Stimulated activated CD8-positive, alpha-beta memory T cell treated with anti-CD3 and anti-CD28 coated beads, Interleukin-4, amount 100 ng/mL, for 24 hours (primary cell): Measurements from ENCODE around the gene UNC13C.
"Not testable (repeated sequence)": the region's sequence is repeated elsewhere in the genome, so short reads cannot be mapped to it uniquely, and the experiment has no call there.

ENCODE experiments used
- DNase-seq: peaks from one replicate; pipeline ENCODE4 v3.0.0-alpha.2; 2020; ENCODE audit warnings: low read depth

Gene UNC13C

DNA sequence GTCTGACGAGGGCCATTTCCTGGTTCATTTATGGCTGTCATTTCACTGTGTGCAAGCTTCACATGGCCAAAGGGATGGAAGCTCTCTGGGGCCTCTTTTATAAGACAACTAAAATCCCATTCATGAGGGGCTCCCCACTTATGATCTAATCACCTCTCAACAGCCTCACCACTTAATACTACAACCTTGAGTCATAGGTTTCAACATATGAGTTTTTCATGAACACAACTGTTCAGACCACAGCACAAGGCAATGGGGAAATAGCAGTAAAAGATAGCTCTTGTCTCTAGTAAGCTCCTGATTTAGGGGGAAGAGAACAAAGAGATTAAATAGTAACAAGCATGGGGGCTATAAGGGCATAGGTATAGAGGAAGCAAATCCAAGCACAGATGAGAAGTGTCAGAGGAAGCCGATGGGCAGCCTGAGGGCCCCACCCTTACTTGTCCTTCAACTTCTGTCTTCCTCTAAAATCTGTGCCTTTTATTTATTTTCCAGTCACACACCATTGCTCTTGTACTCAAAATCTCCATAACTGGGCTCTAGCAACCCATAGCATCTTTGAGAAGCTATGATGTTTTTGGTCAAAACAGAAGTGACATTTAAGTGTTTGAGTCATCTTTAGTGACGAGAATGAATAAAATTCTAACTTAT lies 329.1 kb downstream of the UNC13C start:
- DNase-seq, result no peak

DNA sequence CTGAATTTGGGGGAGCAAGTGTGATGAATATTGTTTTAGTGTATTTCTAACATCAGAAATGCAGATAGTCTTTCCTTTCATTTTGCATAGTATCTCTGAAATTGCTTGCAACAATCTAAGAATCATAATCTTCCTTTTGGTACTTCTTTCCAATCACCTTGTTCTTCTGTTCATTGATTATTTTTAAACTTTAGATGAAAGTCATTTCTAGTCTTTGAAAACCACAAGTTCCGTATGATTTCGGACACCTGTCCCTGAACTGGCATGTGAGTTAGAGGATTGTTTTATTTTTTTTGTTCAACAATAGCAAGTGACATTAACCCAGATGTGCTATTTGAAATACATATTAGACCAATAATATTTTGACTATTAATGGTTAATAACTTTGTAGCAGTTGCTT lies 329.7 kb downstream of the UNC13C start:
- DNase-seq, result no peak

DNA sequence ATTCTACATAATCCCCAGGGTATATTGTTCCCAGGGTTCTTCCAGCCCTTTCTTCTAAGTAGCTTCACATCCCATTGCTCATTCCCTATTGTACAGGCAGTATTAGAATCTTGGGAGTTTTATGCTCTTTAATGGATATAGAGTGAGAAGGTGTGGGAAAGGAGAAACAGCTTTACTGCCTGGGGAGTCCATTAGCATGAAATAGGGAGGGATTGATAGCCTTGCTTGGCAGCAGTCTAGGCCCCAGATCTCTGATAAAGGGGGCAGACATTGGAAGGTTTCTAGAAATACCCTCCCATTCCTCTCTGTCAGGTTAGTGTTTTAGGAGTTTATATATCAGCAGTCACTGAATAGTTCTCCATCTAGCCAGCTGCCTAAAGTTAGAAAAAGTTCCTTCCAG lies 334.3 kb downstream of the UNC13C start:
- no peak for DNase-seq

DNA sequence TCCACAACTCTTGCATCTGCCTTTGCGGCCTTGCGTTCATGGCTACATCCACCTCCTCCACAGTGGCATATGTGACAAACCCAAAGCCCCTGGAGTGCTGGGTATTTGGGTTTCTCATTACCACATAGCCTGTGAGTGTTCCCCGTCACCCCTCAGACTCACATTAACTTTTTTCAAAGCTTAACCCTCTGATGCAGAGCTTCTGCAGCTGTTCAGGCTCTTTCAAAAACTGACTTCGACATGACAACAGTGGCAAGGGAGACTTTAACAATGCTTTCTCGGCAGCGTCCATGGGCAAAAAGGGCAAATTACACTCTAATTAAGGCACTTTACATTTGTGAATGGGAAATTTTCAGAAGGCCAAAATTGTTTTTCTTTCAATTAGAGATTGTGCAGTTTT lies 343.2 kb downstream of the UNC13C start:
- DNase-seq, result no peak

DNA sequence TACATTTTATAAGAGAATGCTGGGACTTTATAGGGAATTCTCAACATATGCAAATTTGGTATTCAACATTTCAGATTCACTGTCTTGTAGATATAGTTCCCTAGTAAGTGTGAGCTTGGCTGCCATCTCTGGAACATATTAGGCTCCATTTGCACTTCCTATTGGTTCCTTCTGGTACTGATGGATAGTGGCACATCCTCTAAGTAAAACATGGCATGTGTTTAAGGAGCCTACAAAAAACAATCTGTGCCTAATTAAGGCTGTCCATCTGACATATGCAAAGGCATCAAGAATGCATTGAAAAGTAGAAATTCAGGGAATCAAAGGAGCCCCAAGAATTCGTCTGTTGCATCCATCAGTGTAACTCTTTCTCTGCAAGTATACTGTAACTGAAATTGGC lies 344.1 kb downstream of the UNC13C start:
- DNase-seq, result no peak

DNA sequence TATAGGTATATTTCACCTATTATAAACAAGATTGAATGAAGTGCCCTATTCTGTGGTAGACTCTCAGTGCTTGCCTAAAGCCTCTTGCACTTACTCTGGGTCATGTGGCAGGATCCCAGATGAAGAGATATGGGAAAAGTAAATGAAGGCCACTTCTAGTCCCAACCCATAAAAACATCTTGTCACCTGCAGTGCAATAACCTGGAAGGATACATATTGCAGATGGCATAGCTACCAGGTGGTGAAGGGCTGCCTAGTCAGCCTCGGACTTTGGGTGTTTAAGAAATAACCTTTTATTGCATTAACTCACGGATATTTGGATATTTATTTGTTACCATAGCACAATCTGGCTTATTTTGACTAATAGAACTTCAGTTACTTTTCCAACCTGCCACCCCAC lies 367.1 kb downstream of the UNC13C start:
- no peak for DNase-seq

DNA sequence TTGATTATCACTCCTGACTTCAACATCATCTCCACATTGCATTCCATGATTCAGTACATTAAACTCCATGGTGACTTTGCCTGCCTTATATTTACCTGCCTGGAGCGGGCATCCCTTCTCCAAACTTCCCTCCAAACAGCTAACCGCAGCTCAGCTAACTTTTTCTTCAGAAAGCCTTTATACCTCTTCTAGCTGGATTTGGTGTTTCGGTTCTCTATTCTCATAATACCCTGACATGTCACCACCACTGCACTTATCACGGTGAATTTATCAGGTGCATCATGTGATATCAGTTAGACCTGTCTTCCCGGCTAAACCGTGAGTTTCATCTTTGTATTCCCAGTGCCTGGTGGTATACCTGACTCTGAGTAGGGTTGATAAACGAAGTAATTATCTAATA lies 367.6 kb downstream of the UNC13C start:
- DNase-seq, result no peak

DNA sequence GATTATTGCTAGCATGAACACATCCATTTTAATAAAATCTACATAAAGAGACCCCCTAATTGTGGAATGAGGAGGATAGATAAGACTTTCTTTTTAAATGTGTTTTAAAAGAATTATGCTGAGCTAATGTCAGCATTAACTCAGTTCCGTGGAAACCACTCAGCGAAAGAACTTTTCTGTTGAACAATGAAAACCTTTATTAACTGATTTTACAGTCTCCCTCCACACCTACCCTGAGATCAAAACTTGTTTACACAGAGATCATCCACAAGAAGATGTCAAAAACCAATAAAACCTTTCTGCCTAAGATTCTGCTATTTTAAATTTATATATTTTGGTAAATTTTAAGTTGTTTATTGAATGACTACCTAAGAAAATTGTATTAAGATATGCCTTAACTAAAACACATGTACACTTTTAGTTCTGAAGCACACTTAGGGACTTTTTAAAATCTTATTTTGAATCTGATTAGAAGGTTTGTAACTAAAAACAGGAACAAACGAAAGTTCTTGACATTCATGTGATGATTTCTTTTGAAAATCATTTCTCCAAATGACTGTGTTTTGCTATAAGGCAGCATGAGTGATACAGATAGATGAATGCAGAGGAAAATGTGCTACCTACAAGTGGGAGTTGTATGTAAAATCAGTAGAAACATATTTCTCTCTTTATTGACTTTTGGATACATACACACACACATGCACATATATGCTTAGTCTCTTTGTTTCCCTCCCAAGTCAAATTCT lies 369.0 kb downstream of the UNC13C start:
- no peak for DNase-seq

DNA sequence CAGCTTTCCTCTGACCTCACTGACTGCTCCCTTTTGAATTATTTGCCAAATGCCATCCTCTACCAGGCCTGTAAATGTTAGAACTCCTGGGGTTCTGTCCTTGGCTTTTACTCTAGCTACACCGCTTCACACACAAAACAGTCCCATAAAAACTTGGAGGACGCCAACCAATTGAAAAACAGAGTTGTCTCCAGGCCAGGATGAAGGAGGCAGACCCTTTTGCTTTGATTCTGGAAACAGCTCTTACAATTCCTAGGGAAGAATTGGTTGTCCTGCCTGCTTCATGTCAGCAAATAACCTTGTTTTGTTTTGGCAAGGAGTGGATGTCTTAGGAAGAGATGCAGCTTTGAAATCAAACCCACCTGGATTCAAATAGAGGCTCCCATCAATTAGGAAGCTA lies 375.5 kb downstream of the UNC13C start:
- DNase-seq, result no peak

DNA sequence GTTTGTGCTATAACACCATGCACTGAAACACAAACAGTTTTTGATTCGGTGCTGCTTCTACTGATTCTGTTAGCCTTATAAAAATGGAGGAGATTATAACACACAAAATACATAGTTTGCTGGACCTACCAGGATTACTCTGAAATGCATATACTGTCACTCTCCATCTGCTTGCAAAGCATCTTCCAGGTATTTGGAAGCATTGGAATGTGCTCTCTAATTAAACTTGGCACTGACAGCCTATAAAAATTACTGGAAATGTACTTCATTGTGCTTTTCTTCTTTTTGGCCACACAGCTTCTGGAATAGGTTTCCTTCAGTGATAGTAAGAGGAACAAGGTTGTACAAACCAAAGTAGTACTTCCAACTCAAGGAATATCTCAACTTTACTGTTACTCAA lies 376.1 kb downstream of the UNC13C start:
- DNase-seq, result no peak

DNA sequence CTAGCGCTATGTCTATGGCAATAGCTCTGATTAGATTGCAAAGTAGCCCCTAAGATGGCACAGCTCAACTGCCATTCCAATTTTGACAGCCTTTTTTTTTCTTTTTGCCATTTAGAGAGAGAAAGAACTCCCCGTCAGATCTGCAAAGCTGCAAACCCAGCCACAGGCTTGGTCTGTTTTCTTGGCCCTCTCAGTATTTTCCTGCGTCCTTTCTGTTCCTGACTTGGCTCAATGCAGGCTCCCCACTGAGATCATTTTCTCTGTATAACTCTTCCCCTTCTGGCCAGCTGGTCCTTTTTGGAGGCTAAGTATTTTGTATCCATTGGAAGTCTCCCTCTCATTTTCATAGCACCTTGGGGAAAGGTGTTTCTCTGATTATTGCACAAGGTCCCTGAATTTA lies 386.7 kb downstream of the UNC13C start:
- DNase-seq, result no peak

DNA sequence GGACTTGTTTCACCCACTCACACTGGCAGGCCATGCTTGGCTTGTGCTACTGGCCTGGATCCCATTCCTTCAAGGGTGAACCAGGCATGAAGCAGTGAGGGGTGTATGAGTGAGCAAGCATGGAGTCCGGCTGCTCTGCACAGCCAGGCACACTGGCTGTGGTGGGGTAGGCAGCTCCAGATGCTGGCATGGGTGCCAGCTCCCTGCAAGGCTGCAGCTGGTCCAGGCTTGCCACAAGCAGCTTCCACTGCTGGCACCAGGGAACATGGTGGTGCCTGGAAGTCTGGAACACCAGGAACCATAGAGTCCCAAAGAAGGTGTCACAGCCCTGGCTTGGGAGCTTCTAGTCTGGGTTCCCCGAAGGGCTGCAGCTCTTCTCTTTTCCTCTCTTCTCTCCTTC lies 395.1 kb downstream of the UNC13C start:
- DNase-seq, result no peak

DNA sequence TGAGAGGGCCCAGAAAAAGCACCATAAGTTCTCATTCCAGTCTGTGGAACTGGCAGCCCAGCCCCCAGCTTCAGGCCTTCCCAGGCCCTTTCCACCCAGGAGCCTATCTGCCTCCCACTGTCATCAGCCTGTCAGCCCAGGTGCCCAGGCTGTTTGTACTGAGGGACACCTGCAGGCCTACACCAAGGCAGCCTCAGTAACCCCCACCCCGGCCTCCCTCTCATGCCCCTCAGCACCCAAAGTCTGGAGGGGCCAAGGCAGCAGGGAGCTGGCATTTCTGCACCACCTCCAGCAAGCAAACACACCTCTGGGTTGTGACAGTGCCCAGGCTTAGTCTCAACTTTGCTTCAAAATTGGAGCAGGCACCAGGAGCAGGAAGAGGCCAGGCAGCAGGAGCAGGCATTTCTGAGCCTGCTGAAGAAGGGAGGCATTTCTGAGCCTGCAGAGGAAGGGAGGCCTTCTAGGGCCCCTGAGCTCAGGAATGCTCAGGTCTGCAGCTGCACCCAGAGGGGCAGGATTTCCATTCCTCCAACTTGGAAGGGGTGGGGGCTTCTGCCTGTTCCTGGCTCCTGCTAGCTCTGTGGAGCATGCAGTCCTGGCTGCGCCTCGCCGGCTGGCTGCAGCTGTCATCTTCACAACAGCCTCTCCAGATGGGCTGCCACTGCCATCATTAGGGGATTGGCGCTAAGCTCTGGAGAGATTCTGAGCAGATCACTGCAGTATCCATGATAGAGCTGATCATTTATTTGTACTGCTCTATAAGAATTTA lies 396.1 kb downstream of the UNC13C start:
- DNase-seq, result no peak

DNA sequence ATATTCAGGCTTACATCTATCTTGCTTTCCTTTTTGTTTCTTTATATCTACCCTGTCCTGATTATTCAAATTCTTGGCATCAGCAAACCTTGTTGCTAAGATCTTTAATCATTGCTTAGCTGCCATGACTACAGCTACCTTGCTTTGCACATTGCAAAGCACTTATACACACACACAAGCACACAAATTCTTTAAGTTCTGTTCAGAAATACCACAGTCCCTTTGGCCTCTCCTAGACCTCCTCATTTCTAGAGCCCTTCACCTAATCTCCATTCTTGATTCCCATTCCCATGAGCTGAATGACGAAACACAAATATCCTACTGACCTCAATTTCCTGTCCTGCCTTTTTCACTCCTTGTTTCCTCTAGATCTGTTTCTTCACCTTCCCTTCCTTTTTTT lies 409.6 kb downstream of the UNC13C start:
- DNase-seq, result no peak

DNA sequence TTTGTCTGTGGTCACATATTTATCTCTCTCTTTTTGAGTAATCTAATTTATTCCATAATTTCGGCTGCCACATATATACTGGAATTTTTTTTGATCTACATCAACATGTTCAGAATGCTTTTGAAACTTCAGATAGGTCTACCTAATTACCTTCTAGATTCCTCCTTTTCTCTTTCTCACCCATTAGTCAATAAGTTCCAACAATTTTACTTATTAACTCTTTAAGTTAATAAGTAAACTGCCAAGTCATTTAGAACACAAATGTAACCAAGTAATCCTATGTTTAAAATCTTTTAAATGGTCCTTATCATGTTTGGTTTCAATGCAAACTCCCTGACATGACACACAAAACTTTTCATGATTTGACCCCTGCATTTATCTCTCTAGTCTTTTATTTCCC lies 410.5 kb downstream of the UNC13C start:
- DNase-seq, result no peak

DNA sequence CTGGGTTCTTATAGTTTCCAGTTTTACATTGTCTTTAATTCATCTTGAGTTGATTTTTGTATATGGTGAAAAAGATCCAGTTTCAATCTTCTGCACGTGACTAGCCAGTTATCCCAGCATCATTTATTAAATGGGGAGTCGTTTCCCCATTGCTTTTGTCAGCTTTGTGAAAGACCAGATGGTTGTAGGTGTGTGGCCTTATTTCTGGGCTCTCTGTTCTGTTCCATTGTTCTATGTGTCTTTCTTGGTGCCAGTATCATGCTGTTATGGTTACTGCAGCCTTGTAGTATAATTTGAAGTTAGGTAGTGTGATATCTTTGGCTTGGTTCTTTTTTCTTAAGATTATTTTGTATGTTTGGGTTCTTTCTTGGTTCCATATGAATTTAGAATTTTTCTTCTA lies 432.2 kb downstream of the UNC13C start:
- no peak for DNase-seq

DNA sequence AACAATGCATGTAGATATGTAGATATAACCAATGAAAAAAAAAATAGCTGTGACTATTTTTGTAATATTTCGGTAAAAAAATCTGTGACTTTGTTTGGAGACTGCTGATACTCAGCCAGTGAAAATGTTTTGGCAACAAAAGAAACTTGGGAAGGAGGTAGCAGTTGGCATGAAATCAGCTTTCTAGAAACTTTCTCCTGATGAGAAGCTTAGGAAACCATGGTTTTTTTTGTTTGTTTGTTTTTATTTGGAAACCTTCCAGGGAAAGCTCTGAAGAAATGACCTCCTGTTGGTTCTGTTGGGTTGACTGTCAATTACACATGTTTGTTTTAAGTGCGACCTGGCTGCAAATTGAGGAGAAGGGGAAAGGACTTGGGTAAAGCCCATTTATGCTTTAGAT lies 445.9 kb downstream of the UNC13C start:
- no peak for DNase-seq

DNA sequence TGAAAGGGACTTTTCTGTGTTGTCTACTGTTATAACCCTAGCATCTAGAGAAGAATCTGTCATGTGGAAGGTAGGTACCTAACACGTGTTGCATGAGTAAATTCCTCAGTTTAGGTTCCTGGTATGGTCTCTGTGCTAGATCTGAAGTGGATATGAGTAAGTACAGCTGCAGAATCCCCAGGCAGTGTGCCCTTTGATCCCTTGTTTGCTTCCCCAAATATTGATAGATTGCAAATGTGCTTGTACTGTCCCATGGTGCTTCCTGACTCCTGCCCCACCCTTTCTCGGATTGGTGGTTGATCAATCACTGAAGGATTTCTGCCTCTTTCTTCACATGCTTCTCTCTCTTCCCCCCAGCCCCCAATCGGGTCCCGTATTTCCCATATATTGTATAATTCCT lies 450.4 kb downstream of the UNC13C start:
- DNase-seq, result no peak

DNA sequence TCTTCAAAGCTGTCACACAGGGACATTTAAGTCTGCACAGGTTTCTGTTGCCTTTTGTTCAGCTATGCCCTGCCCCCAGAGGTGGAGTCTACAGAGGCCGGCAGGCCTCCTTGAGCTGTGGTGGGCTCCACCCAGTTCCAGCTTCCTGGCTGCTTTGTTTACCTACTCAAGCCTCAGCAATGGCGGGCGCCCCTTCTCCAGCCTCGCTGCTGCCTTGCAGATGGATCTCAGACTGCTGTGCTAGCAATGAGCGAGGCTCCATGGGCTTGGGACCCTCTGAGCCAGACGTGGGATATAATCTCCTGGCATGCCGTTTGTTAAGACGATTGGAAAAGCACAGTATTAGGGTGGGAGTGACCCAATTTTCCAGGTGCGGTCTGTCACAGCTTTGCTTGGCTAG lies 472.0 kb downstream of the UNC13C start:
- DNase-seq, result not testable (repeated sequence)

DNA sequence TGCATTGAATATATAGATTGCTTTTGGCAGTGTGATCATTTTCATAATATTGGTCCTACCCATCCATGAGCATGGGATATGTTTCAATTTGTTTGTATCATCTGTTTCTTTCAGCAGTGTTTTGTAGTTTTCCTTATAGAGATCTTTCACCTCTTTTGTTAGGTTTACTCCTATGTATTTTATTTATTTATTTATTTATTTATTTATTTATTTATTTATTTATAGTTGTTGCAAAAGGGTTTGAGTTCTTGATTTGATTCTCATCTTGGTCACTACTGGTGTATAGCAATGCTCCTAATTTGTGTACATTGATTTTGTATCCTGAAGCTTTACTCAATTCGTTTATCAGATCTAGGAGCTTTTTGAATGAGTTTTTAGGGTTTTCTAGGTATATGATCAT lies 478.2 kb downstream of the UNC13C start:
- DNase-seq, result no peak

DNA sequence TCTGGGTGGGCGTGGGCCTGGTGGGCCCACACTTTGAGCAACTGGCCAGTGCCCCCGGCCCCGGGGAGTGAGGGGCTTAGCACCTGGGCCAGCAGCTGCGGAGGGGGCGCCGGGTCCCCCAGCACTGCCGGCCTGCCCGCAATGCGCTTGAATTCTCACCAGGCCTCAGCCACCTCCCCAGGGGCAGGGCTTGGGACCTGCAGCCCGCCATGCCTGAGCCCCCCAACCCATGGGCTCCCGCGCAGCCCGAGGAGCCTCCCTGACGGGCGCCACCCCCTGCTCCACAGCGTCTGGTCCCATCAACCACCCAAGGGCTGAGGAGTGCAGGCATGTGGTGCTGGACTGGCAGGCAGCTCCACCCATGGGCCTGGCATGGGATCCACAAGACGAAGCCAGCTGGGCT lies 484.3 kb downstream of the UNC13C start:
- no peak for DNase-seq

DNA sequence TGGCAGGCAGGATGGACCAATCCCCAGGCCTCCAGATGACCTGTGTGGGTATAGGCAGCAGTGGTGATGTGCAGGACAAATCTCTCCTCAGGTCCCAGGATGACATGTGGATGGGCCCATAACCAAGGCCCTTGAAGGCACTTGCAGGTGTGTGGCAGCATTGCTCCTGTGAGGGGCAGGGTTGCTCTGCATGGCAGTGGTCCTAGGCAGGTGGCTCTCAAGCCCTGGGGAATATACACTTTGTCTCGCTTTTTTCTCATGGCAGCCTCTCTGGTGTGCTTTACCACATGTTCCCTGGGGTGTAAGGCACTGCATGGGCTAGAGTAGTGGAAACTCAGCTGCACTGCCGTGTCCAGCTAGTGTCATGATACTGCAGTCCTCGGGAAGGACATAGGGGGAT lies 503.6 kb downstream of the UNC13C start:
- no peak for DNase-seq

DNA sequence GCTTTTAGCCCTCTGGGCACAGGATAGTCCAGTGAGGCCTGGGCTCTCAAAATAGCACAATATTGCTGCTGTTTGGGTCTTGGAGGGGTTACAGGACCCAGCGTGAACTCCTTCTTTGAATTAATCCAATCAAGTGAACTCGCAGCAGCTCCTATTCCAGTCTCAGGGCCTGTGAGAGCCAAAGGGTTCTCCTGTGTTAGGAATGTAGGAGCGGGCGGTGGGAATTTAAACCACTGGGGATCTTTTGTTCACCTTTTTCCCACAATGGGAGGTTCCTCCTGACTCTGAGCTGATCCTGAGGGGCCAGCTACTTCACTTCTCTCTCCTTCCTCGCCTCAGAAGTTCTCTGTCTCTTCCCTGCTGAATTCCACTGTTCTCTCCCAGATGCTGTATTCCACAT lies 504.0 kb downstream of the UNC13C start:
- DNase-seq, result no peak
